H1 (cell line): ENCODE results near the gene DIP2C. TPM values are rescaled to one million over a fixed set of nuclear protein-coding genes. Genes with fewer than 3 reads are reported as not detected.

Experiments used
- CHD2 ChIP-seq: IDR thresholded peaks from 2 replicates; pipeline ENCODE4 v1.6.1; 2012; ENCODE audit warnings: low read length, improper control_type of control experiment
- JUN ChIP-seq: IDR thresholded peaks from 2 replicates; pipeline ENCODE4 v1.6.1; 2011; ENCODE audit warnings: low read depth, mild to moderate bottlenecking, improper control_type of control experiment, low read length
- JUND ChIP-seq: IDR thresholded peaks from 2 replicates; pipeline ENCODE4 v1.6.1; 2011; ENCODE audit warnings: mild to moderate bottlenecking, improper control_type of control experiment, low read length
- polyA plus RNA-seq, 7 experiments: library from polyadenylated mRNA; depleted of rRNA in 3 of 7; stranded (reverse) in 5 of 7; unstranded in 2 of 7; fragments of >200 nt in 5 of 7; fragments of 200-250 nt in 2 of 7; gene quantifications; 1 replicate in 5 of 7; 2 replicates in 1 of 7; 4 replicates in 1 of 7; pipeline versions ENCODE4 v1.2.1 to v1.2.3, GENCODE V29; 2011 to 2013; ENCODE audit warnings: missing spikeins in 2 of 7, mixed read lengths in 2 of 7
- total RNA-seq: library from RNA; stranded (reverse); fragmentation: NEBNext Ultra II Directional; extraction: Animal tissue kit (Norgen Biotek cat#: 25700); gene quantifications from 2 replicates; pipeline ENCODE4 v1.2.1, GENCODE V29; 2021
- TF ChIP-seq, protein P1 (sequence below): IDR thresholded peaks from 2 replicates; pipeline ENCODE4 v1.6.1; 2011; ENCODE audit warnings: low read depth, mild to moderate bottlenecking, low read length; ENCODE audit not compliant: insufficient read depth
- TF ChIP-seq, protein P2 (sequence below): IDR thresholded peaks from 2 replicates; pipeline ENCODE4 v1.6.1; 2012; ENCODE audit warnings: inconsistent platforms

DIP2C gene
- total and polyA plus RNA-seq, 2 of the 8 experiments (the other 6 are each of a cell fraction or from before 2014, with no cell fraction given) = 3.8 to 9.3 TPM

DNA sequence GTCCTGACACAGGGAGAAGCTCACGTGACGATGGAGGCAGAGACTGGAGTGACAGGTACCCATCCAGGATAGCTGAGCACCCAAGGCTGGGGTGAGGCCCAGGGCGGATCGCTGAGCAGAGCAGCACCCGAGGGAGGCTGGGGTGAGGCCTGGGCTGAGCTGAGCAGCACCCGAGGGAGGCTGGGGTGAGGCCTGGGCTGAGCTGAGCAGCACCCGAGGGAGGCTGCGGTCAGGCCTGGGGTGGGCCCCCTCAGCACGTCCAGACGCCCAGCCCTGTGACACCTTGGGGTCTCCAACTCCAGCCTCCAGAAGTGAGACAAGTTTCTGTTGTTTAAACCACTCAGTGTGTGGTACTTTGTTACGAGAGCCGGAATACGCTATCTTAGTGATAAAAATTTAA, 318.0 kb downstream of the DIP2C start (continued):
- no peak for TF ChIP-seq JUND
- no peak for TF ChIP-seq CHD2
- TF ChIP-seq, protein P1, sequence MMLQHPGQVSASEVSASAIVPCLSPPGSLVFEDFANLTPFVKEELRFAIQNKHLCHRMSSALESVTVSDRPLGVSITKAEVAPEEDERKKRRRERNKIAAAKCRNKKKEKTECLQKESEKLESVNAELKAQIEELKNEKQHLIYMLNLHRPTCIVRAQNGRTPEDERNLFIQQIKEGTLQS = no peak
- TF ChIP-seq, protein P2, sequence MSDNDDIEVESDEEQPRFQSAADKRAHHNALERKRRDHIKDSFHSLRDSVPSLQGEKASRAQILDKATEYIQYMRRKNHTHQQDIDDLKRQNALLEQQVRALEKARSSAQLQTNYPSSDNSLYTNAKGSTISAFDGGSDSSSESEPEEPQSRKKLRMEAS = no peak
- TF ChIP-seq JUN = no peak
